Measurements from ENCODE around the gene CFAP157. TPM values are rescaled to one million over a fixed set of nuclear protein-coding genes. Genes with fewer than 3 reads are reported as not detected.

CFAP157 gene
- polyA plus RNA-seq, 10 donors, result 0.64 to 1.5 (median 1.1) TPM

- no peak for DNase-seq
Observed at GRCh38 chr9:127758843-127759242, 52.1 kb downstream of the CFAP157 start.

- DNase-seq, result no peak
Observed at GRCh38 chr9:127761061-127761460, 54.3 kb downstream of the CFAP157 start.

- no peak for DNase-seq
Observed at GRCh38 chr9:127761491-127761956, 54.7 kb downstream of the CFAP157 start.

GRCh38 chr9:127762111-127762676, 55.4 kb downstream of the CFAP157 start:
- peak in 1 of 3 donors; percentile 49 for DNase-seq

- peak in 1 of 3 donors; percentile 59 for DNase-seq
Observed at GRCh38 chr9:127763918-127764384, 57.2 kb downstream of the CFAP157 start.

- DNase-seq, result no peak
Observed at GRCh38 chr9:127765418-127765817, 58.6 kb downstream of the CFAP157 start.

Other genes starting within 250 kb of the CFAP157 start
- 10 to 100 TPM in 9 of 10 donors, 1 to 10 TPM in 1; 9.9 to 17.4 (median 14.2) TPM for gene STXBP1, start 94.7 kb upstream of the CFAP157 start, polyA plus RNA-seq (ENCODE audit: insufficient read length in 10 of 10)
- 1 to 10 TPM; 4.4 to 8.2 (median 6.4) TPM for gene PTRH1, start 8.7 kb downstream of the CFAP157 start, polyA plus RNA-seq (ENCODE audit: insufficient read length in 10 of 10)
- gene TTC16, start 9.1 kb downstream of the CFAP157 start, polyA plus RNA-seq (ENCODE audit: insufficient read length in 10 of 10), result under 1 TPM in 6 of 10 donors, not detected in 4; 0.03 to 0.16 (median 0.06) TPM
- 10 to 100 TPM in 1 of 10 donors, 1 to 10 TPM in 9; 5.8 to 11.8 (median 7.1) TPM for gene TOR2A, start 28.3 kb downstream of the CFAP157 start, polyA plus RNA-seq (ENCODE audit: insufficient read length in 10 of 10)
- 10 to 100 TPM; 15.5 to 24.4 (median 18.0) TPM for gene SH2D3C, start 71.7 kb downstream of the CFAP157 start, polyA plus RNA-seq (ENCODE audit: insufficient read length in 10 of 10)
- 10 to 100 TPM; 36.7 to 46.5 (median 41.3) TPM for gene CDK9, start 79.0 kb downstream of the CFAP157 start, polyA plus RNA-seq (ENCODE audit: insufficient read length in 10 of 10)
- 10 to 100 TPM; 28.8 to 42.1 (median 37.9) TPM for gene FPGS, start 95.9 kb downstream of the CFAP157 start, polyA plus RNA-seq (ENCODE audit: insufficient read length in 10 of 10)
- 10 to 100 TPM; 40.6 to 74.5 (median 52.4) TPM for gene ENG, start 147.7 kb downstream of the CFAP157 start, polyA plus RNA-seq (ENCODE audit: insufficient read length in 10 of 10)
- 1,000 to 10,000 TPM in 7 of 10 donors, 100 to 1,000 TPM in 3; 607 to 1,079 (median 1,015) TPM for gene AK1, start 170.7 kb downstream of the CFAP157 start, polyA plus RNA-seq (ENCODE audit: insufficient read length in 10 of 10)
- gene ST6GALNAC6, start 192.6 kb downstream of the CFAP157 start, polyA plus RNA-seq (ENCODE audit: insufficient read length in 10 of 10), result 10 to 100 TPM; 40.4 to 58.5 (median 46.6) TPM
- gene ST6GALNAC4, start 210.1 kb downstream of the CFAP157 start, polyA plus RNA-seq (ENCODE audit: insufficient read length in 10 of 10), result 10 to 100 TPM; 24.8 to 41.2 (median 29.6) TPM
- gene PIP5KL1, start 223.8 kb downstream of the CFAP157 start, polyA plus RNA-seq (ENCODE audit: insufficient read length in 10 of 10), result 1 to 10 TPM; 1.3 to 5.7 (median 2.1) TPM
- 10 to 100 TPM; 15.7 to 25.3 (median 22.5) TPM for gene DPM2, start 230.9 kb downstream of the CFAP157 start, polyA plus RNA-seq (ENCODE audit: insufficient read length in 10 of 10)